Endodermal cell (in vitro differentiated cells): ENCODE results near the gene PHGDH. TPM values are rescaled to one million over a fixed set of nuclear protein-coding genes. Genes with fewer than 3 reads are reported as not detected.
"Not testable (repeated sequence)": the region's sequence is repeated elsewhere in the genome, so short reads cannot be mapped to it uniquely, and the experiment has no call there.

Experiments used
- DNase-seq: peaks from one replicate; pipeline ENCODE4 v3.0.0-alpha.2; 2017
- H3K27ac ChIP-seq: 2 replicates; pipeline ENCODE4 v1.5.1; 2013; ENCODE audit warnings: mild to moderate bottlenecking, low read depth, low read length, moderate library complexity
- H3K27me3 ChIP-seq: 2 replicates; pipeline ENCODE4 v1.6.1; 2013; ENCODE audit warnings: mild to moderate bottlenecking, low read length, moderate library complexity; ENCODE audit not compliant: insufficient read depth, control insufficient read depth, poor library complexity, severe bottlenecking
- H3K36me3 ChIP-seq: 2 replicates; pipeline ENCODE4 v1.7.0; 2013; ENCODE audit warnings: mild to moderate bottlenecking, low read length, moderate library complexity; ENCODE audit not compliant: control insufficient read depth, insufficient read depth
- H3K4me1 ChIP-seq: one replicate; pipeline ENCODE4 v1.7.0; 2013; ENCODE audit warnings: low read length; ENCODE audit not compliant: control insufficient read depth, insufficient read depth
- H3K4me3 ChIP-seq: 2 replicates; pipeline ENCODE4 v1.5.1; 2013; ENCODE audit warnings: mild to moderate bottlenecking, low read length, moderate library complexity
- H3K9ac ChIP-seq: 2 replicates; pipeline ENCODE4 v1.6.1; 2013; ENCODE audit warnings: mild to moderate bottlenecking, low read length, moderate library complexity; ENCODE audit not compliant: poor library complexity, severe bottlenecking; ENCODE audit errors: extremely low read depth
- H3K9me3 ChIP-seq: 2 replicates; pipeline ENCODE4 v1.6.1; 2013; ENCODE audit warnings: mild to moderate bottlenecking, low read length, moderate library complexity; ENCODE audit not compliant: control insufficient read depth
- H3K27ac Mint-ChIP-seq: 2 replicates; pipeline ENCODE4 v1.8.0; 2020; ENCODE audit warnings: mixed read lengths
- H3K27me3 Mint-ChIP-seq: 2 replicates; pipeline ENCODE4 v1.8.0; 2021; ENCODE audit warnings: mild to moderate bottlenecking, mixed read lengths; ENCODE audit not compliant: insufficient read depth
- H3K36me3 Mint-ChIP-seq: 2 replicates; pipeline ENCODE4 v1.8.0; 2020; ENCODE audit warnings: low read depth, mixed read lengths
- H3K4me1 Mint-ChIP-seq: 2 replicates; pipeline ENCODE4 v1.8.0; 2020; ENCODE audit warnings: mixed read lengths
- H3K4me3 Mint-ChIP-seq: 2 replicates; pipeline ENCODE4 v1.8.0; 2020; ENCODE audit warnings: mild to moderate bottlenecking, moderate library complexity, mixed read lengths
- H3K9me3 Mint-ChIP-seq: 2 replicates; pipeline ENCODE4 v1.8.0; 2020; ENCODE audit warnings: mild to moderate bottlenecking, mixed read lengths
- WGBS, 2 experiments: methylation state at CpG; one replicate each; pipeline versions ENCODE4 v1.1.5 to v1.1.7; 2013; ENCODE audit warnings: missing lambda C conversion rate in 2 of 2, mixed read lengths in 1 of 2; ENCODE audit not compliant: insufficient coverage in 1 of 2, insufficient read length in 1 of 2; 5-methylcytosine and 5-hydroxymethylcytosine counted together
- total RNA-seq, 2 donors: library from RNA; stranded (reverse); fragmentation: NEBNext Ultra II Directional in 1 of 2; extraction: Animal tissue kit (Norgen Biotek cat#: 25700) in 1 of 2; gene quantifications; 2 replicates in 1 of 2; 3 replicates in 1 of 2; pipeline ENCODE4 v1.2.1, GENCODE V29; 2021
- TF ChIP-seq, protein P1 (sequence below): fragments of 200-600 bp; sonication (generic); conservative IDR thresholded peaks from 2 replicates; pipeline ENCODE4 v1.5.0; 2021; ENCODE audit warnings: antibody characterized with exemption, mild to moderate bottlenecking

Gene PHGDH
- total RNA-seq, 2 donors from 2014 or later: 156 to 176 TPM

DNA sequence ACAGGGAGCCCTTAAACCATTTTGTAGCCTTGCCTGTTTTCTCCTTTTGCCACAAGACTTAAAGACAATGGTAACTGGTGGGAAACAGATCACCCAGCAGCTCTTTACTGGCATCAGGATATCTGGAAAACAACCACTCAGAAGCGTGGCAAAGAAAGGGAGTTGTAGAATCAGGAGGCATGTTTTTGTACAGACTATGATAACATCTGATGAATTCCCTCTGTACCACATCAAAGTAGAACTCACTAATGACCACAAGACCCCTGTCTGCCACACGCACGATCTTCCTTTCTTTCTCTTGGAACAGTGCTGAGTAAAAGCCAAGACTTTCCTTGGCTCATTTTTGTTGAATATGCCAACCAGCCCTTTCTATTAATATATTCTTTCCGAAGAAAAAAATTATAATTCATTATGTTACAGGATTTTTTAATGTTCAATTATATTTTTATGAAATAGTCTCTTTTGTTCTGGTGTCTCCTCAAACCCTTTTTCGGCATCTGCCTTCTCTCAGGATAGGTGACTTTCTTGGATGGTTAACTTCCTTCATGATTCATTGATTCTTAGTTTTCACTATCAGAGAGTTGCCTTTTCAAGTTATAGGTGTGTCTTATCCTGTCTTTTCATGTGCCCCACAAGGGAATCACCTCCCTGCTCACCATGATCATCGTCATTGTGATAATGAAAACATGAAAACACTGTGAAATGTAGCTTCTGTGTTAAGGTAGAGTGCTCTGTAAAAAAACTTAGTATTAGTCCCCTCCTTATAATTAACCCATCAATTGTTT, 7.9 kb upstream of the PHGDH start:
- peaks cover 2% of the 10 kb centered on the region for H3K36me3 Mint-ChIP-seq
- peaks cover 39% of the 10 kb centered on the region for H3K9me3 Mint-ChIP-seq
- H3K27me3 Mint-ChIP-seq: peaks cover 5% of the 10 kb centered on the region
- H3K4me1 Mint-ChIP-seq: no peaks in the 10 kb centered on the region
- no peak overlapping the region for H3K4me3 Mint-ChIP-seq
- H3K27me3 ChIP-seq: no peaks in the 10 kb centered on the region
- TF ChIP-seq, protein P1, sequence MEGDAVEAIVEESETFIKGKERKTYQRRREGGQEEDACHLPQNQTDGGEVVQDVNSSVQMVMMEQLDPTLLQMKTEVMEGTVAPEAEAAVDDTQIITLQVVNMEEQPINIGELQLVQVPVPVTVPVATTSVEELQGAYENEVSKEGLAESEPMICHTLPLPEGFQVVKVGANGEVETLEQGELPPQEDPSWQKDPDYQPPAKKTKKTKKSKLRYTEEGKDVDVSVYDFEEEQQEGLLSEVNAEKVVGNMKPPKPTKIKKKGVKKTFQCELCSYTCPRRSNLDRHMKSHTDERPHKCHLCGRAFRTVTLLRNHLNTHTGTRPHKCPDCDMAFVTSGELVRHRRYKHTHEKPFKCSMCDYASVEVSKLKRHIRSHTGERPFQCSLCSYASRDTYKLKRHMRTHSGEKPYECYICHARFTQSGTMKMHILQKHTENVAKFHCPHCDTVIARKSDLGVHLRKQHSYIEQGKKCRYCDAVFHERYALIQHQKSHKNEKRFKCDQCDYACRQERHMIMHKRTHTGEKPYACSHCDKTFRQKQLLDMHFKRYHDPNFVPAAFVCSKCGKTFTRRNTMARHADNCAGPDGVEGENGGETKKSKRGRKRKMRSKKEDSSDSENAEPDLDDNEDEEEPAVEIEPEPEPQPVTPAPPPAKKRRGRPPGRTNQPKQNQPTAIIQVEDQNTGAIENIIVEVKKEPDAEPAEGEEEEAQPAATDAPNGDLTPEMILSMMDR: no peak
- H3K27ac ChIP-seq: no peak overlapping the region
- 87 to 93% methylated on average over 2 to 4 of the region's 6 CpGs for WGBS, 2 experiments
- no peak overlapping the region for H3K27ac Mint-ChIP-seq
- H3K9ac ChIP-seq: no peak overlapping the region
- H3K36me3 ChIP-seq: no peaks in the 10 kb centered on the region
- H3K4me3 ChIP-seq: no peak overlapping the region
- H3K9me3 ChIP-seq: peaks cover 31% of the 10 kb centered on the region
- DNase-seq: no peak
- H3K4me1 ChIP-seq: no peaks in the 10 kb centered on the region

DNA sequence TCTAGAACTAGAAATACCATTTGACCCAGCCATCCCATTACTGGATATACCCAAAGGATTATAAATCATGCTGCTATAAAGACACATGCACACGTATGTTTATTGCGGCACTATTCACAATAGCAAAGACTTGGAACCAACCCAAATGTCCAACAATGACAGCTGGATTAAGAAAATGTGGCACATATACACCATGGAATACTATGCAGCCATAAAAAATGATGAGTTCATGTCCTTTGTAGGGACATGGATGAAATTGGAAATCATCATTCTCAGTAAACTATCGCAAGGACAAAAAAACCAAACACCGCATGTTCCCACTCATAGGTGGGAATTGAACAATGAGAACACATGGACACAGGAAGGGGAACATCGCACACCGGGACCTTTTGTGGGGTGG, 5.1 kb upstream of the PHGDH start:
- not testable (repeated sequence) for DNase-seq, H3K36me3 Mint-ChIP-seq, H3K4me1 ChIP-seq, H3K36me3 ChIP-seq, H3K4me1 Mint-ChIP-seq, H3K9ac ChIP-seq, H3K4me3 ChIP-seq, H3K4me3 Mint-ChIP-seq, H3K27me3 ChIP-seq, H3K27ac Mint-ChIP-seq, H3K27ac ChIP-seq, H3K27me3 Mint-ChIP-seq
- peaks cover 14% of the 10 kb centered on the region for H3K9me3 ChIP-seq
- peaks cover 25% of the 10 kb centered on the region for H3K9me3 Mint-ChIP-seq
- WGBS, 2 experiments: 93% methylated on average over 6 of the region's 6 CpGs; no CpG with 5 or more reads in 1 of the 2 experiments

DNA sequence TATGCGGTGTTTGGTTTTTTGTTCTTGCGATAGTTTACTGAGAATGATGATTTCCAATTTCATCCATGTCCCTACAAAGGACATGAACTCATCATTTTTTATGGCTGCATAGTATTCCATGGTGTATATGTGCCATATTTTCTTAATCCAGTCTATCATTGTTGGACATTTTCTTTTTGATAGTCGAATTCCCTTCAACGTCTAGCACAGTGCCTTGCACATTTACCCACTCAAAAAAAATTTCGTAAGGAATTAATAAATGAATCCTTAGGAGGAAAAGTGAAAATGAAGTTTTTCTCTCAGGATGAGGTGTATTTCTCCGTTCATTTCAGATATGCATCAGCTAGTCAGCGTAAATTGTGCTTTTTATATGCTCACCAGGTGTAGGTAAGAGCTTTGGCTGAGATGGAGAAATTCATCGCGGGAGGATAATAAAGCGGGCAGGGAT, 354 bp upstream of the PHGDH start:
- DNase-seq, H3K36me3 ChIP-seq, H3K36me3 Mint-ChIP-seq, H3K9me3 ChIP-seq, H3K9me3 Mint-ChIP-seq, H3K27me3 Mint-ChIP-seq, H3K27ac ChIP-seq, H3K9ac ChIP-seq, H3K27me3 ChIP-seq: not testable (repeated sequence)
- WGBS, 2 experiments: 7 to 15% methylated on average over 5 to 8 of the region's 10 CpGs
- peak overlapping the region; percentile 99 for H3K4me3 ChIP-seq
- Mint-ChIP-seq H3K4me1 (peaks cover 31% of the 10 kb centered on the region), H3K27ac (peak overlapping the region; percentile 94), H3K4me3 (peak overlapping the region; percentile 90)
- H3K4me1 ChIP-seq: peaks cover 12% of the 10 kb centered on the region

DNA sequence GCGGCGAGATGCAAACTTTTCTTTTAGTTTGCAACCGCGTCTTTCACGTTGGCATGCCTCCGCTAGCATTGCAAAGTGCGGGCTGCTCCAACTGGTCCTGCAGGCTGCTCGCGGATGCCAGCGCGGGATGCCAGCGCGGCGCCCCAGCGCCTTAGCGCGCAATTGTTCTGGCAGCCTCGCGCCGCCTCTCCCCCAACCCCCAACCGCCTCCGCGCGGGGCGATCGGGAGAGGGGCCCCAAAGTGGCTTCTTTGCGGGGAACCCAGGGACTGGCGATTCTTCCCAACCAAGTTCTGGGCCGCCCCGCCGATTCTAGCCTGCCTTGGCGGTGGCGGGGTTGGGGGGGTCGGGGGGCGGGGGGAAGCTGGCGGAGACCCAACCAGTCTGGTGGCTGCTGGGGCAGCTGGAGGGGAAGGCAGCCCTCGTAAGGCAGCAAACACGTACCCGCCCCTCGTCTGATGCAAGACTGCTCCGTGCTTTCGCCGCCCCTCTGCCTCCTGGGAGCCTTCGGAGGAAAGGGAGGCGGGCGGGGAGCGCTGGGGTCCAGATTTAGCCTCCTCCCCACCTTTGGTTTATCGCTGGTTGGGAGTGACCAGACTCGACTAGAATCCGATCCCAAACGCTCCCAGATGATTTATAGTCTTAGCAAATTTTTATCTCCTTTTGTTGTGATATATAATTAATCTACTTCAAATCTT, 756 bp downstream of the PHGDH start:
- H3K4me3 Mint-ChIP-seq: peak overlapping the region; percentile 90

More for the DNA sequence above, 756 bp downstream of the PHGDH start:
- Mint-ChIP-seq H3K9me3 (no peaks in the 10 kb centered on the region), H3K36me3 (peaks cover 3% of the 10 kb centered on the region), H3K4me1 (peaks cover 33% of the 10 kb centered on the region), H3K27ac (peak overlapping the region; percentile 94), H3K27me3 (peaks cover 2% of the 10 kb centered on the region)
- TF ChIP-seq, protein P1: no peak
- WGBS, 2 experiments: 0% methylated on average over 5 to 47 of the region's 51 CpGs
- H3K4me3 ChIP-seq: peak overlapping the region; percentile 99
- peak; percentile 95 for DNase-seq
- no peaks in the 10 kb centered on the region for H3K9me3 ChIP-seq
- H3K36me3 ChIP-seq: no peaks in the 10 kb centered on the region
- peaks cover 12% of the 10 kb centered on the region for H3K4me1 ChIP-seq
- peak overlapping the region; percentile 96 for H3K27ac ChIP-seq
- H3K27me3 ChIP-seq: no peaks in the 10 kb centered on the region
- H3K9ac ChIP-seq: peak overlapping the region; percentile 94
